ENCODE data around the gene FSTL5.

Gene FSTL5

GRCh38 chr4:161926033-161926828 is 237.6 kb downstream of the FSTL5 start:
- H3K9me3 ChIP-seq (ENCODE audit: control insufficient read depth, low read length), result no peaks in the 10 kb centered on the region
- no peak overlapping the region for H2BK12ac ChIP-seq (ENCODE audit: low read length in 2 of 2)
- no peak for DNase-seq
- H3K23ac ChIP-seq (ENCODE audit: low read length in 2 of 2), result no peak overlapping the region
- no peaks in the 10 kb centered on the region for H3K79me1 ChIP-seq (replicated peaks; ENCODE audit: low read length, poor library complexity, severe bottlenecking)
- H3K4ac ChIP-seq (ENCODE audit: low read depth in 1 of 2, low read length in 2 of 2), result no peak overlapping the region
- H2AK5ac ChIP-seq (ENCODE audit: low read length, severe bottlenecking), result no peak overlapping the region
- H3K4me2 ChIP-seq (ENCODE audit: low read length, poor library complexity, severe bottlenecking), result no peak overlapping the region
- H2BK15ac ChIP-seq (ENCODE audit: low read depth, poor library complexity, severe bottlenecking), result no peak overlapping the region
- no peak overlapping the region for H2BK120ac ChIP-seq (ENCODE audit: low read depth, low read length)
- no peak overlapping the region for H3K14ac ChIP-seq (ENCODE audit: low read length in 2 of 2)
- H3K4me3 ChIP-seq (ENCODE audit: insufficient read depth in 1 of 2, low read depth in 1 of 2, low read length in 2 of 2), result no peak overlapping the region
- no peak overlapping the region for H2AFZ ChIP-seq (ENCODE audit: low read depth, low read length)
- WGBS, result 100% methylated on average over 5 of the region's 6 CpGs
- no peak overlapping the region for H3K18ac ChIP-seq (ENCODE audit: low read depth in 1 of 2, low read length in 2 of 2)
- no peak overlapping the region for H3K9ac ChIP-seq (ENCODE audit: low read length)
- H3K27ac ChIP-seq (ENCODE audit: low read length, poor library complexity, severe bottlenecking), result no peak overlapping the region
- no peaks in the 10 kb centered on the region for H3K36me3 ChIP-seq (ENCODE audit: control insufficient read depth in 1 of 2, insufficient read depth in 2 of 2, low read depth in 1 of 2, low read length in 2 of 2)
- H4K8ac ChIP-seq (ENCODE audit: low read length), result no peak overlapping the region
- no peak overlapping the region for H4K91ac ChIP-seq (ENCODE audit: low read length)
- no peaks in the 10 kb centered on the region for H3K27me3 ChIP-seq (ENCODE audit: control insufficient read depth in 1 of 2, insufficient read depth in 1 of 2, low read length in 2 of 2)
- H3K4me1 ChIP-seq (ENCODE audit: control insufficient read depth, insufficient read depth, low read depth, low read length), result no peaks in the 10 kb centered on the region
- H2BK5ac ChIP-seq (ENCODE audit: low read depth, low read length, poor library complexity, severe bottlenecking), result no peak overlapping the region

DNA sequence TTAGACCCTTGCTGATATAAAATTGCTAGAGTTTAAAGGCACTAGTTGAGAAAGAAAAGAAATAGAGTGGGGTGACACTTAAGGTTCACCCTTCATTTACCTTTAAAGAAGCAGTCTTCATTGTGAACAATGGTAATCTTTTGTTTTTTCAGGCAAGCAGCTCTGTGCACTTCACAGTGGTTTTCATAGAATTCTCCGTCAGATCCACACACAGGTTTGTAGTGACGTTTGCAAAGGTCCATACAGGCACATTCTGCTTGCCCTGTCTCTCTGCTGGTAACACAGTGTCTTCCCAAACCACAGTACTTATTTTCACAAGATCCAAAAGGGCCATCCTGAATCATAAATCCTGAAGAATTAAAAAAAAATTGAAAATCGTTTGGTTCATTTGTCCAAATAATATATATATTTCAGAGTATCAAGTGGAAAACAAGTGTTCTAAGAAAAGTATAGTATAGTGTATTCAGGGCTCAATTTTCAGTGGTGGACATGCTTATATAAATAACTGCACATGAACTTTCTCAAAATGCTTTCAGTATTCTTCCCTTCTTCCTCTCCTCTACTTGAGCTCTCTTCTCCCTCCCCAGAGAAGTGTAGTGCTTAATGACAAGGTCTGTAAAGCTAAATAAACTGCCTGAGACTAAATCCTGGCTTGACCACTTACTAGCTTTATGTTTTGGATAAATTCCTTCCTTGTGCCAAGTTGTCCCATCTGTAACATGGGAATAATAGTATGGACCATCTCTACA is 243.3 kb downstream of the FSTL5 start:
- no peak overlapping the region for H2BK120ac ChIP-seq (ENCODE audit: low read depth, low read length)
- H3K9me3 ChIP-seq (ENCODE audit: control insufficient read depth, low read length), result no peaks in the 10 kb centered on the region
- 97% methylated on average over 2 of the region's 3 CpGs for WGBS
- H2BK12ac ChIP-seq (ENCODE audit: low read length in 2 of 2), result no peak overlapping the region
- H4K8ac ChIP-seq (ENCODE audit: low read length), result no peak overlapping the region
- no peak overlapping the region for H3K23ac ChIP-seq (ENCODE audit: low read length in 2 of 2)
- no peak overlapping the region for H2AFZ ChIP-seq (ENCODE audit: low read depth, low read length)
- H3K36me3 ChIP-seq (ENCODE audit: control insufficient read depth in 1 of 2, insufficient read depth in 2 of 2, low read depth in 1 of 2, low read length in 2 of 2), result no peaks in the 10 kb centered on the region
- no peak overlapping the region for H4K91ac ChIP-seq (ENCODE audit: low read length)
- no peak for DNase-seq
- H3K4me2 ChIP-seq (ENCODE audit: low read length, poor library complexity, severe bottlenecking), result no peak overlapping the region
- H2AK5ac ChIP-seq (ENCODE audit: low read length, severe bottlenecking), result no peak overlapping the region
- H3K9ac ChIP-seq (ENCODE audit: low read length), result no peak overlapping the region
- H3K14ac ChIP-seq (ENCODE audit: low read length in 2 of 2), result no peak overlapping the region
- no peaks in the 10 kb centered on the region for H3K4me1 ChIP-seq (ENCODE audit: control insufficient read depth, insufficient read depth, low read depth, low read length)
- H2BK15ac ChIP-seq (ENCODE audit: low read depth, poor library complexity, severe bottlenecking), result no peak overlapping the region
- H3K27ac ChIP-seq (ENCODE audit: low read length, poor library complexity, severe bottlenecking), result peak overlapping the region; percentile 66
- no peaks in the 10 kb centered on the region for H3K27me3 ChIP-seq (ENCODE audit: control insufficient read depth in 1 of 2, insufficient read depth in 1 of 2, low read length in 2 of 2)
- H3K18ac ChIP-seq (ENCODE audit: low read depth in 1 of 2, low read length in 2 of 2), result no peak overlapping the region
- no peaks in the 10 kb centered on the region for H3K79me1 ChIP-seq (replicated peaks; ENCODE audit: low read length, poor library complexity, severe bottlenecking)
- H2BK5ac ChIP-seq (ENCODE audit: low read depth, low read length, poor library complexity, severe bottlenecking), result peak overlapping the region; percentile 76
- no peak overlapping the region for H3K4me3 ChIP-seq (ENCODE audit: insufficient read depth in 1 of 2, low read depth in 1 of 2, low read length in 2 of 2)
- no peak overlapping the region for H3K4ac ChIP-seq (ENCODE audit: low read depth in 1 of 2, low read length in 2 of 2)

GRCh38 chr4:161919442-161920220 is 244.2 kb downstream of the FSTL5 start:
- no peak for DNase-seq
- no peak overlapping the region for H3K4me3 ChIP-seq (ENCODE audit: insufficient read depth in 1 of 2, low read depth in 1 of 2, low read length in 2 of 2)
- H3K23ac ChIP-seq (ENCODE audit: low read length in 2 of 2), result no peak overlapping the region
- no peaks in the 10 kb centered on the region for H3K27me3 ChIP-seq (ENCODE audit: control insufficient read depth in 1 of 2, insufficient read depth in 1 of 2, low read length in 2 of 2)
- no peak overlapping the region for H3K4ac ChIP-seq (ENCODE audit: low read depth in 1 of 2, low read length in 2 of 2)
- H2BK120ac ChIP-seq (ENCODE audit: low read depth, low read length), result no peak overlapping the region
- H3K79me1 ChIP-seq (replicated peaks; ENCODE audit: low read length, poor library complexity, severe bottlenecking), result no peaks in the 10 kb centered on the region
- H3K9ac ChIP-seq (ENCODE audit: low read length), result no peak overlapping the region
- no peaks in the 10 kb centered on the region for H3K9me3 ChIP-seq (ENCODE audit: control insufficient read depth, low read length)
- H2AK5ac ChIP-seq (ENCODE audit: low read length, severe bottlenecking), result no peak overlapping the region
- H3K4me2 ChIP-seq (ENCODE audit: low read length, poor library complexity, severe bottlenecking), result no peak overlapping the region
- no peak overlapping the region for H4K91ac ChIP-seq (ENCODE audit: low read length)
- H3K27ac ChIP-seq (ENCODE audit: low read length, poor library complexity, severe bottlenecking), result peak overlapping the region; percentile 1
- no peaks in the 10 kb centered on the region for H3K36me3 ChIP-seq (ENCODE audit: control insufficient read depth in 1 of 2, insufficient read depth in 2 of 2, low read depth in 1 of 2, low read length in 2 of 2)
- H2BK15ac ChIP-seq (ENCODE audit: low read depth, poor library complexity, severe bottlenecking), result no peak overlapping the region
- H4K8ac ChIP-seq (ENCODE audit: low read length), result no peak overlapping the region
- H2AFZ ChIP-seq (ENCODE audit: low read depth, low read length), result no peak overlapping the region
- H2BK5ac ChIP-seq (ENCODE audit: low read depth, low read length, poor library complexity, severe bottlenecking), result no peak overlapping the region
- no peak overlapping the region for H3K18ac ChIP-seq (ENCODE audit: low read depth in 1 of 2, low read length in 2 of 2)
- H3K4me1 ChIP-seq (ENCODE audit: control insufficient read depth, insufficient read depth, low read depth, low read length), result no peaks in the 10 kb centered on the region
- WGBS, result 73% methylated on average over 2 of the region's 3 CpGs
- H3K14ac ChIP-seq (ENCODE audit: low read length in 2 of 2), result no peak overlapping the region
- H2BK12ac ChIP-seq (ENCODE audit: low read length in 2 of 2), result no peak overlapping the region

GRCh38 chr4:161916035-161916434 is 247.8 kb downstream of the FSTL5 start:
- no peak overlapping the region for H2AFZ ChIP-seq (ENCODE audit: low read depth, low read length)
- H3K27ac ChIP-seq (ENCODE audit: low read length, poor library complexity, severe bottlenecking), result no peak overlapping the region
- no peak overlapping the region for H2BK12ac ChIP-seq (ENCODE audit: low read length in 2 of 2)
- H4K91ac ChIP-seq (ENCODE audit: low read length), result no peak overlapping the region
- no peak overlapping the region for H2BK5ac ChIP-seq (ENCODE audit: low read depth, low read length, poor library complexity, severe bottlenecking)
- H4K8ac ChIP-seq (ENCODE audit: low read length), result no peak overlapping the region
- no peak overlapping the region for H3K23ac ChIP-seq (ENCODE audit: low read length in 2 of 2)
- no peak overlapping the region for H3K18ac ChIP-seq (ENCODE audit: low read depth in 1 of 2, low read length in 2 of 2)
- H3K4me3 ChIP-seq (ENCODE audit: insufficient read depth in 1 of 2, low read depth in 1 of 2, low read length in 2 of 2), result no peak overlapping the region
- H3K9ac ChIP-seq (ENCODE audit: low read length), result no peak overlapping the region
- DNase-seq, result no peak
- no peak overlapping the region for H3K4ac ChIP-seq (ENCODE audit: low read depth in 1 of 2, low read length in 2 of 2)
- no peaks in the 10 kb centered on the region for H3K9me3 ChIP-seq (ENCODE audit: control insufficient read depth, low read length)
- no peaks in the 10 kb centered on the region for H3K79me1 ChIP-seq (replicated peaks; ENCODE audit: low read length, poor library complexity, severe bottlenecking)
- H3K4me1 ChIP-seq (ENCODE audit: control insufficient read depth, insufficient read depth, low read depth, low read length), result no peaks in the 10 kb centered on the region
- WGBS, result 100% methylated on average over 1 of the region's 1 CpG
- no peak overlapping the region for H2BK120ac ChIP-seq (ENCODE audit: low read depth, low read length)
- H3K27me3 ChIP-seq (ENCODE audit: control insufficient read depth in 1 of 2, insufficient read depth in 1 of 2, low read length in 2 of 2), result no peaks in the 10 kb centered on the region
- no peak overlapping the region for H3K14ac ChIP-seq (ENCODE audit: low read length in 2 of 2)
- H2BK15ac ChIP-seq (ENCODE audit: low read depth, poor library complexity, severe bottlenecking), result no peak overlapping the region
- no peaks in the 10 kb centered on the region for H3K36me3 ChIP-seq (ENCODE audit: control insufficient read depth in 1 of 2, insufficient read depth in 2 of 2, low read depth in 1 of 2, low read length in 2 of 2)
- H3K4me2 ChIP-seq (ENCODE audit: low read length, poor library complexity, severe bottlenecking), result no peak overlapping the region
- no peak overlapping the region for H2AK5ac ChIP-seq (ENCODE audit: low read length, severe bottlenecking)
